OCI-LY7 (cell line): ENCODE results near the gene ANKS1A. TPM values are rescaled to one million over a fixed set of nuclear protein-coding genes. Genes with fewer than 3 reads are reported as not detected.

ENCODE experiments used
- BruUV-seq: library from RNA; stranded (reverse); fragments of 400-500 nt; replicated peaks from 2 replicates; lab custom pipeline; 2021; lab: Mats Ljungman, UMichigan
- CTCF ChIA-PET: fragments of 300-600 bp; sonication (Branson Sonifier 250); formaldehyde crosslinking; loops from one replicate; lab custom pipeline; 2022; ENCODE audit warnings: antibody characterized with exemption; ENCODE audit not compliant: unreplicated experiment; lab: Charles Lee
- POLR2A ChIA-PET: fragments of 300-600 bp; sonication (Branson Sonifier 250); formaldehyde crosslinking; loops from one replicate; lab custom pipeline; 2022; ENCODE audit warnings: antibody characterized with exemption; lab: Charles Lee
- DNase-seq: peaks from one replicate; pipeline ENCODE4 v3.0.0-alpha.2; 2015; ENCODE audit warnings: low spot score
- H2AFZ ChIP-seq: fragments of 200-600 bp; sonication (generic), shearing (Covaris generic); 2 replicates; pipeline ENCODE4 v1.6.1; 2014; ENCODE audit warnings: mild to moderate bottlenecking, antibody characterized with exemption, low read length, moderate library complexity
- H3K27ac ChIP-seq: fragments of 200-600 bp; sonication (generic); 2 replicates; pipeline ENCODE4 v1.5.1; 2014; ENCODE audit warnings: mixed run types, low read depth, mild to moderate bottlenecking, moderate library complexity, low read length, inconsistent platforms; ENCODE audit not compliant: poor library complexity, severe bottlenecking
- H3K36me3 ChIP-seq: fragments of 200-600 bp; sonication (generic); 2 replicates; pipeline ENCODE4 v1.6.1; 2014; ENCODE audit warnings: mild to moderate bottlenecking, antibody characterized with exemption, low read length, moderate library complexity, mixed read lengths; ENCODE audit not compliant: insufficient read depth
- H3K4me1 ChIP-seq: fragments of 200-600 bp; sonication (generic); 2 replicates; pipeline ENCODE4 v1.5.1; 2014; ENCODE audit warnings: mild to moderate bottlenecking, low read length; ENCODE audit not compliant: insufficient read depth, poor library complexity, severe bottlenecking
- H3K4me2 ChIP-seq: fragments of 200-600 bp; sonication (generic); 2 replicates; pipeline ENCODE4 v1.6.1; 2014; ENCODE audit warnings: mild to moderate bottlenecking, low read length
- H3K4me3 ChIP-seq: fragments of 200-600 bp; sonication (generic); 2 replicates; pipeline ENCODE4 v1.5.1; 2014; ENCODE audit warnings: mild to moderate bottlenecking, low read depth, low read length; ENCODE audit not compliant: poor library complexity, severe bottlenecking
- H3K79me2 ChIP-seq: fragments of 200-600 bp; sonication (generic); 2 replicates; pipeline ENCODE4 v1.6.1; 2016; ENCODE audit warnings: low read depth, mild to moderate bottlenecking, low read length, moderate library complexity, mixed read lengths; ENCODE audit not compliant: insufficient read depth
- H3K9me2 ChIP-seq: fragments of 200-600 bp; sonication (generic); 2 replicates; pipeline ENCODE4 v1.6.1; 2016; ENCODE audit warnings: mild to moderate bottlenecking, low read length, mixed read lengths; ENCODE audit not compliant: insufficient read depth
- H3K9me3 ChIP-seq: fragments of 200-600 bp; sonication (generic); 2 replicates; pipeline ENCODE4 v1.6.1; 2014; ENCODE audit warnings: mild to moderate bottlenecking, mixed run types, low read length, mixed read lengths
- H4K20me1 ChIP-seq: fragments of 200-600 bp; sonication (generic); 2 replicates; pipeline ENCODE4 v1.6.1; 2014; ENCODE audit warnings: mild to moderate bottlenecking, antibody characterized with exemption, low read length, moderate library complexity, mixed read lengths; ENCODE audit not compliant: insufficient read depth
- EZH2phosphoT487 ChIP-seq: fragments of 200-600 bp; sonication (generic); IDR thresholded peaks from 2 replicates; pipeline ENCODE4 v1.6.1; 2018; ENCODE audit warnings: low read depth, borderline replicate concordance, mild to moderate bottlenecking, mixed run types, antibody characterized with exemption, low read length, moderate library complexity, mixed read lengths
- intact Hi-C: fragments of 100-400 bp; cut with micrococcal nuclease; formaldehyde crosslinking; loops from one replicate; pipeline ENCODE4 v1.10.0; 2022; ENCODE audit not compliant: unreplicated experiment
- total RNA-seq, 2 experiments: library from RNA; depleted of rRNA in 1 of 2; stranded (reverse); fragments of >200 nt in 1 of 2; shearing (Covaris generic) in 1 of 2; gene quantifications; 2 replicates each; pipeline ENCODE4 v1.2.3, GENCODE V29; 2014 to 2022
- TF ChIP-seq, protein P1 (sequence below): fragments of 200-600 bp; sonication (generic); conservative IDR thresholded peaks from 2 replicates; pipeline ENCODE4 v1.5.1; 2014; ENCODE audit warnings: mild to moderate bottlenecking, antibody characterized with exemption, low read length, moderate library complexity, mixed read lengths

ANKS1A gene
- total RNA-seq, 2 experiments from 2014 or later, result 7.8 to 13.8 TPM

- ChIA-PET POLR2A (interaction anchor here (1.2 kb wide), 1 partner anchor 103 kb away, joined by 3 read pairs; no protein-coding TSS in a partner anchor), CTCF (no interaction called here)
- Histone ChIP-seq H3K36me3 (no peaks in the 10 kb centered on the region), H3K9me3 (no peaks in the 10 kb centered on the region), H3K4me1 (peaks cover 6% of the 10 kb centered on the region), H2AFZ (no peak overlapping the region), H3K79me2 (no peaks in the 10 kb centered on the region), H3K4me2 (no peak overlapping the region), H3K9me2 (no peaks in the 10 kb centered on the region), H4K20me1 (no peaks in the 10 kb centered on the region), H3K27ac (no peak overlapping the region), H3K4me3 (no peak overlapping the region)
- TF ChIP-seq, protein P1, sequence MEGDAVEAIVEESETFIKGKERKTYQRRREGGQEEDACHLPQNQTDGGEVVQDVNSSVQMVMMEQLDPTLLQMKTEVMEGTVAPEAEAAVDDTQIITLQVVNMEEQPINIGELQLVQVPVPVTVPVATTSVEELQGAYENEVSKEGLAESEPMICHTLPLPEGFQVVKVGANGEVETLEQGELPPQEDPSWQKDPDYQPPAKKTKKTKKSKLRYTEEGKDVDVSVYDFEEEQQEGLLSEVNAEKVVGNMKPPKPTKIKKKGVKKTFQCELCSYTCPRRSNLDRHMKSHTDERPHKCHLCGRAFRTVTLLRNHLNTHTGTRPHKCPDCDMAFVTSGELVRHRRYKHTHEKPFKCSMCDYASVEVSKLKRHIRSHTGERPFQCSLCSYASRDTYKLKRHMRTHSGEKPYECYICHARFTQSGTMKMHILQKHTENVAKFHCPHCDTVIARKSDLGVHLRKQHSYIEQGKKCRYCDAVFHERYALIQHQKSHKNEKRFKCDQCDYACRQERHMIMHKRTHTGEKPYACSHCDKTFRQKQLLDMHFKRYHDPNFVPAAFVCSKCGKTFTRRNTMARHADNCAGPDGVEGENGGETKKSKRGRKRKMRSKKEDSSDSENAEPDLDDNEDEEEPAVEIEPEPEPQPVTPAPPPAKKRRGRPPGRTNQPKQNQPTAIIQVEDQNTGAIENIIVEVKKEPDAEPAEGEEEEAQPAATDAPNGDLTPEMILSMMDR, result no peak
- TF ChIP-seq EZH2phosphoT487, result no peak
- no peak for DNase-seq
- BruUV-seq, result no TSS peak
- intact Hi-C loops, result no loop called here
Observed at GRCh38 chr6:34957231-34957783, 68.3 kb downstream of the ANKS1A start.

GRCh38 chr6:34958734-34959133 is 69.7 kb downstream of the ANKS1A start:
- H3K27ac ChIP-seq, result no peak overlapping the region
- no peaks in the 10 kb centered on the region for H3K9me2 ChIP-seq
- no peaks in the 10 kb centered on the region for H3K79me2 ChIP-seq
- no peaks in the 10 kb centered on the region for H4K20me1 ChIP-seq
- no peak for DNase-seq
- H3K4me3 ChIP-seq, result no peak overlapping the region
- H3K4me1 ChIP-seq, result peaks cover 6% of the 10 kb centered on the region
- ChIA-PET POLR2A (no interaction called here), CTCF (no interaction called here)
- TF ChIP-seq, protein P1, result no peak
- no peak for TF ChIP-seq EZH2phosphoT487
- intact Hi-C loops, result no loop called here
- no TSS peak for BruUV-seq
- no peak overlapping the region for H2AFZ ChIP-seq
- no peaks in the 10 kb centered on the region for H3K9me3 ChIP-seq
- no peaks in the 10 kb centered on the region for H3K36me3 ChIP-seq
- no peak overlapping the region for H3K4me2 ChIP-seq

- intact Hi-C loops, result no loop called here
- Histone ChIP-seq H3K9me2 (no peaks in the 10 kb centered on the region), H3K79me2 (no peaks in the 10 kb centered on the region), H3K4me3 (no peak overlapping the region), H3K27ac (no peak overlapping the region), H3K4me2 (no peak overlapping the region), H4K20me1 (no peaks in the 10 kb centered on the region), H3K36me3 (no peaks in the 10 kb centered on the region), H3K9me3 (no peaks in the 10 kb centered on the region), H2AFZ (no peak overlapping the region), H3K4me1 (peaks cover 6% of the 10 kb centered on the region)
- no peak for DNase-seq
- ChIA-PET CTCF (no interaction called here), POLR2A (no interaction called here)
- TF ChIP-seq EZH2phosphoT487, result no peak
- TF ChIP-seq, protein P1, result no peak
- BruUV-seq, result no TSS peak
Observed at GRCh38 chr6:34959224-34959623, 70.2 kb downstream of the ANKS1A start.
